Keratinocyte (primary cell): ENCODE data around the gene IFI27L2. TPM values are rescaled to one million over a fixed set of nuclear protein-coding genes. Genes with fewer than 3 reads are reported as not detected.

Experiments
- DNase-seq: peaks from one replicate; pipeline ENCODE4 v3.0.0-alpha.2; 2011; ENCODE audit warnings: low read depth, missing footprints, low spot score
- FAIRE-seq: peaks from 2 replicates; lab custom pipeline; 2011; peaks lifted over from hg19 to GRCh38; lab: Jason Lieb, UNC
- H2AFZ ChIP-seq: 2 replicates; pipeline ENCODE4 v1.6.0; 2012; ENCODE audit warnings: low read length, control low read depth, inconsistent platforms; ENCODE audit not compliant: control insufficient read depth
- H3K27ac ChIP-seq: 2 replicates; pipeline ENCODE4 v1.5.1; 2011; ENCODE audit warnings: low read length; ENCODE audit not compliant: control insufficient read depth, insufficient read depth
- H3K27me3 ChIP-seq: 3 replicates; pipeline ENCODE4 v1.6.0; 2011; ENCODE audit warnings: low read length; ENCODE audit not compliant: control insufficient read depth, insufficient read depth; ENCODE audit errors: extremely low read depth
- H3K36me3 ChIP-seq, 2 experiments: 2 replicates in 1 of 2; 3 replicates in 1 of 2; pipeline ENCODE4 v1.5.1; 2011; ENCODE audit warnings: low read length in 2 of 2, mild to moderate bottlenecking in 1 of 2; ENCODE audit not compliant: control insufficient read depth in 2 of 2, insufficient read depth in 2 of 2; ENCODE audit errors: extremely low read depth in 1 of 2
- H3K4me1 ChIP-seq: 3 replicates; pipeline ENCODE4 v1.5.1; 2011; ENCODE audit warnings: low read length; ENCODE audit not compliant: control insufficient read depth, insufficient read depth; ENCODE audit errors: extremely low read depth
- H3K4me2 ChIP-seq: 3 replicates; pipeline ENCODE4 v1.6.0; 2011; ENCODE audit warnings: low read depth, low read length; ENCODE audit not compliant: control insufficient read depth, insufficient read depth; ENCODE audit errors: extremely low read depth
- H3K4me3 ChIP-seq, 3 experiments: fragments of 200-600 bp in 1 of 3; sonication (generic) in 1 of 3; 2 replicates in 2 of 3; 3 replicates in 1 of 3; pipeline ENCODE4 v1.5.1; 2011 to 2016; ENCODE audit warnings: low read length in 3 of 3, mild to moderate bottlenecking in 3 of 3, control low read depth in 2 of 3, inconsistent platforms in 1 of 3, low read depth in 1 of 3, mixed read lengths in 1 of 3, mixed run types in 1 of 3, moderate library complexity in 1 of 3; ENCODE audit not compliant: control insufficient read depth in 2 of 3, insufficient read depth in 2 of 3; ENCODE audit errors: extremely low read depth in 1 of 3
- H3K79me2 ChIP-seq: 2 replicates; pipeline ENCODE4 v1.6.0; 2012; ENCODE audit warnings: low read length; ENCODE audit not compliant: control insufficient read depth, insufficient read depth
- H3K9ac ChIP-seq: 3 replicates; pipeline ENCODE4 v1.6.0; 2011; ENCODE audit warnings: low read length; ENCODE audit not compliant: control insufficient read depth, insufficient read depth; ENCODE audit errors: extremely low read depth
- H3K9me1 ChIP-seq: 3 replicates; pipeline ENCODE4 v1.6.0; 2011; ENCODE audit warnings: low read length; ENCODE audit not compliant: control insufficient read depth, insufficient read depth; ENCODE audit errors: extremely low read depth
- H3K9me3 ChIP-seq: 2 replicates; pipeline ENCODE4 v1.5.1; 2012; ENCODE audit warnings: low read depth, low read length; ENCODE audit not compliant: control insufficient read depth
- H4K20me1 ChIP-seq: 3 replicates; pipeline ENCODE4 v1.6.0; 2011; ENCODE audit warnings: low read length; ENCODE audit not compliant: control insufficient read depth, insufficient read depth; ENCODE audit errors: extremely low read depth
- CTCF ChIP-seq, 3 experiments: IDR thresholded peaks in 1 of 3; conservative IDR thresholded peaks in 1 of 3; optimal IDR thresholded peaks in 1 of 3; 2 replicates in 2 of 3; 3 replicates in 1 of 3; pipeline versions ENCODE3 to v1.5.1; 2011; ENCODE audit warnings: low read length in 3 of 3, mild to moderate bottlenecking in 3 of 3, moderate library complexity in 2 of 3, control low read depth in 1 of 3, inconsistent platforms in 1 of 3; ENCODE audit not compliant: insufficient read depth in 2 of 3; ENCODE audit errors: extremely low read depth in 1 of 3
- EZH2 ChIP-seq: IDR thresholded peaks from one replicate; pipeline ENCODE4 v1.6.1; 2012; ENCODE audit warnings: inconsistent platforms, mild to moderate bottlenecking, low read length, moderate library complexity
- dilution Hi-C: fragments of 300-500 bp; cut with MboI; formaldehyde crosslinking; loops from one replicate; pipeline ENCODE4 v1.7.0; 2020; ENCODE audit warnings: low sequenced_read_pairs; ENCODE audit not compliant: extremely low pct_ligation_motif_present
- polyA plus RNA-seq, 5 experiments: library from polyadenylated mRNA; depleted of rRNA in 3 of 5; stranded (reverse) in 3 of 5; stranded (forward) in 1 of 5; unstranded in 1 of 5; fragments of >200 nt; gene quantifications; 1 replicate in 1 of 5; 2 replicates in 3 of 5; 3 replicates in 1 of 5; pipeline versions ENCODE4 v1.2.1 to v1.2.3, GENCODE V29; 2011 to 2012; ENCODE audit warnings: missing spikeins in 2 of 5, low read depth in 1 of 5, low replicate concordance in 1 of 5

Gene IFI27L2
- polyA plus RNA-seq, 1 donor (not counting 4 experiments of a cell fraction or from before 2014, with no cell fraction given): 67.5 TPM

- Histone ChIP-seq H4K20me1 (no peaks in the 10 kb centered on the region), H3K4me1 (no peaks in the 10 kb centered on the region), H3K4me3 (no peak overlapping the region), H3K4me2 (no peak overlapping the region), H3K79me2 (no peaks in the 10 kb centered on the region), H3K9me3 (no peaks in the 10 kb centered on the region), H3K27ac (no peak overlapping the region), H3K27me3 (peaks cover 9% of the 10 kb centered on the region), H3K9me1 (no peaks in the 10 kb centered on the region), H3K9ac (no peak overlapping the region), H3K36me3 (no peaks in the 10 kb centered on the region), H2AFZ (no peak overlapping the region)
- TF ChIP-seq EZH2 (no peak), CTCF (optimal IDR thresholded peaks at IDR 0.05 in 1 of 3, IDR thresholded peaks at IDR 0.05 in 1 of 3, conservative IDR thresholded peaks at IDR 0.05 in 1 of 3; ENCODE audit: extremely low read depth in 1 of 3, insufficient read depth in 2 of 3, low read length in 3 of 3) (no peak)
- FAIRE-seq (no peak), DNase-seq (no peak)
- dilution Hi-C loops: no loop called here
These were observed 31.7 kb upstream of the IFI27L2 start for GRCh38 chr14:94161058-94161457.

- H3K27me3 ChIP-seq: no peaks in the 10 kb centered on the region
- dilution Hi-C loops: no loop called here
- H4K20me1 ChIP-seq: no peaks in the 10 kb centered on the region
- no peaks in the 10 kb centered on the region for H3K9me1 ChIP-seq
- H3K27ac ChIP-seq: no peak overlapping the region
- H3K4me2 ChIP-seq: no peak overlapping the region
- FAIRE-seq: no peak
- no peaks in the 10 kb centered on the region for H3K4me1 ChIP-seq
- H3K4me3 ChIP-seq: no peak overlapping the region
- H2AFZ ChIP-seq: no peak overlapping the region
- no peak for DNase-seq
- no peak for TF ChIP-seq CTCF (optimal IDR thresholded peaks at IDR 0.05 in 1 of 3, IDR thresholded peaks at IDR 0.05 in 1 of 3, conservative IDR thresholded peaks at IDR 0.05 in 1 of 3; ENCODE audit: extremely low read depth in 1 of 3, insufficient read depth in 2 of 3, low read length in 3 of 3)
- no peak for TF ChIP-seq EZH2
- H3K79me2 ChIP-seq: no peaks in the 10 kb centered on the region
- no peaks in the 10 kb centered on the region for H3K36me3 ChIP-seq
- no peak overlapping the region for H3K9ac ChIP-seq
- no peaks in the 10 kb centered on the region for H3K9me3 ChIP-seq
These were observed 29.0 kb upstream of the IFI27L2 start for GRCh38 chr14:94158239-94158883.
